Heart right ventricle (tissue), 16 donors: ENCODE data around the gene STARD5. TPM values are rescaled to one million over a fixed set of nuclear protein-coding genes. Genes with fewer than 3 reads are reported as not detected.

Experiments
- ATAC-seq, 8 donors: fragments of 200-7000 bp; cut with Tn5 transposase; one replicate each; pipeline ENCODE4 v1.9.1; 2020; ENCODE audit warnings: mild to moderate bottlenecking in 8 of 8, moderate library complexity in 8 of 8, moderate number of reproducible peaks in 1 of 8
- DNase-seq, 2 donors: peaks; one replicate each; pipeline ENCODE4 v3.0.0-alpha.2; 2020
- H3K27ac ChIP-seq, 10 donors: fragments of 200-600 bp; sonication (generic) in 2 of 10; one replicate each; pipeline versions ENCODE4 v1.5.0 to v1.8.0; 2020 to 2022; ENCODE audit warnings: mild to moderate bottlenecking in 3 of 10
- H3K27me3 ChIP-seq, 7 donors: fragments of 200-600 bp; one replicate each; pipeline ENCODE4 v1.8.0; 2021 to 2022; ENCODE audit warnings: mild to moderate bottlenecking in 2 of 7
- H3K36me3 ChIP-seq, 9 donors: fragments of 200-600 bp; sonication (generic) in 1 of 9; one replicate each; pipeline versions ENCODE4 v1.5.0 to v1.8.0; 2020 to 2022; ENCODE audit warnings: mild to moderate bottlenecking in 2 of 9
- H3K4me1 ChIP-seq, 9 donors: fragments of 200-600 bp; sonication (generic) in 1 of 9; one replicate each; pipeline versions ENCODE4 v1.5.0 to v1.8.0; 2020 to 2022; ENCODE audit warnings: mild to moderate bottlenecking in 4 of 9
- H3K4me3 ChIP-seq, 10 donors: fragments of 200-600 bp; sonication (generic) in 2 of 10; one replicate each; pipeline versions ENCODE4 v1.5.0 to v1.8.0; 2020 to 2022; ENCODE audit warnings: mild to moderate bottlenecking in 7 of 10, moderate library complexity in 2 of 10
- H3K9me3 ChIP-seq, 11 donors: fragments of 200-600 bp in 10 of 11; sonication (generic) in 2 of 11; one replicate each; pipeline versions ENCODE4 v1.5.0 to v1.8.0; 2013 to 2022; ENCODE audit warnings: mild to moderate bottlenecking in 2 of 11, control low read depth in 1 of 11, moderate library complexity in 1 of 11
- WGBS, 2 donors: extraction: QIAGEN DNeasy Blood & Tissue Kit; methylation state at CpG; one replicate each; pipeline ENCODE4 v1.1.7; 2013; ENCODE audit warnings: inconsistent platforms in 1 of 2; 5-methylcytosine and 5-hydroxymethylcytosine counted together
- intact Hi-C, 10 donors: fragments of 100-400 bp; cut with DNase I; formaldehyde crosslinking; loops; one replicate each; pipeline versions ENCODE4 v1.11.1 to v1.14.2; 2022
- polyA plus RNA-seq, 2 donors: library from polyadenylated mRNA; stranded (reverse); fragments of 200-250 nt; gene quantifications; one replicate each; pipeline ENCODE4 v1.2.3, GENCODE V29; 2013
- total RNA-seq, 10 donors: library from RNA; stranded (reverse); fragmentation: NEBNext Ultra II Directional in 3 of 10; extraction: Animal tissue kit (Norgen Biotek cat#: 25700) in 3 of 10; gene quantifications; one replicate each; pipeline versions ENCODE4 v1.2.1 to v1.2.4, GENCODE V29; 2021 to 2023
- TF ChIP-seq, protein P1 (sequence below), 9 donors: fragments of 200-600 bp; sonication (generic) in 2 of 9; IDR thresholded peaks; one replicate each; pipeline versions ENCODE4 v1.5.0 to v1.8.0; 2021 to 2022; ENCODE audit warnings: antibody characterized with exemption in 9 of 9, mild to moderate bottlenecking in 5 of 9, moderate library complexity in 1 of 9
- donor health status: Arrhythmogenic right ventricular cardiomyopathy.
- donor health status: ischemic (EF 13 %, LVEDD 7.1; RV severe dilation, severe dysfunction).
- donor health status: healthy with polysubstance abuse.
- donor health status: DM: no; HTN: yes; CAD: no.
- donor health status: DM: no; HTN: no; CAD: no.
- donor health status: ischemic (EF 25% LVEDD 6.9; RV normal size, moderate dysfunction).
- donor health status: ischemic (EF 25% LVEDD 5.7; RV mildly dilated, moderate dysfunction).
- donor health status: healthy.
- donor health status: DM: yes; HTN: yes; CAD: no.
- donor health status: Ischemic cardiomyopathy.
- donor health status: ischemic (EF 35%, LVEDD 5.7; RV mildly dilated, moderate dysfunction).
- donor health status: nonischemic (EF 11% LVEDD 7.7; RV severe dilation, severe dysfunction).
- donor health status: DM: yes; HTN: yes; CAD: no.
- donor health status: PGD.
- donor health status: ischemic (EF 29% LVEDD 5.4; RV normal size, mild dysfunction).
- donor health status: nonischemic (EF 23%, LVEDD 6.1; RV moderate dilation, normal function).

Gene STARD5
- total and polyA plus RNA-seq, 12 donors = 0.70 to 4.7 (median 1.3) TPM

DNA sequence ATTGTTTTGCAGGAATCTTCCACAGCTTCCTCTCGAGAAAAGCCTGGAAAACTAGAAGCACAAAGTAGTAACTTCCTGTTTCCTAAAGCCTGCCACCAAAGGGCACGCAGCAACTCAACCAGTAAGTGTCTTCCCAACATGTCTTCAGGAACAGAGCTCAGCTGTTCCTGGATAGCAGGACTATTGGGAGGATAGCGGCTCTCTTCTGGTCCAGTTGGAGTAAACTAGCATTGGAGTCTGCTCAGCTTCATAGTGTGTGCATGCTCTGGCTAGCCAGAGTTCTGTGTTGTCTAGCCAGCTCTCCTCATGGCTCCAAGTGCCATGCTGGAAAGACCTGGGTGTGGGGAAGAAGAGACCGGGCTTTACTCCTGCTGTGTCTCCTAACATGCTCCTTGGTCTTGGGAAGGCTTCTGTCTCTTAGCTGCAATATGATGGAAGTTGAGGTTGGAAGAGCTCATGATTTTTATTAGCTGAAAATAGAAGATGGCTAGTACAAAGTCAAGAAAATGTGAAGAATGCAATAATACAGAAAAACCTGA lies 64.1 kb downstream of the STARD5 start:
- Histone ChIP-seq H3K27ac (no peak overlapping the region), H3K9me3 (no peaks in the 10 kb centered on the region), H3K27me3 (peaks cover 0 to 6% (median 0%) of the 10 kb centered on the region in 7 donors), H3K4me3 (no peak overlapping the region), H3K36me3 (no peaks in the 10 kb centered on the region), H3K4me1 (peaks cover 0 to 23% (median 3%) of the 10 kb centered on the region in 9 donors)
- TF ChIP-seq, protein P1, sequence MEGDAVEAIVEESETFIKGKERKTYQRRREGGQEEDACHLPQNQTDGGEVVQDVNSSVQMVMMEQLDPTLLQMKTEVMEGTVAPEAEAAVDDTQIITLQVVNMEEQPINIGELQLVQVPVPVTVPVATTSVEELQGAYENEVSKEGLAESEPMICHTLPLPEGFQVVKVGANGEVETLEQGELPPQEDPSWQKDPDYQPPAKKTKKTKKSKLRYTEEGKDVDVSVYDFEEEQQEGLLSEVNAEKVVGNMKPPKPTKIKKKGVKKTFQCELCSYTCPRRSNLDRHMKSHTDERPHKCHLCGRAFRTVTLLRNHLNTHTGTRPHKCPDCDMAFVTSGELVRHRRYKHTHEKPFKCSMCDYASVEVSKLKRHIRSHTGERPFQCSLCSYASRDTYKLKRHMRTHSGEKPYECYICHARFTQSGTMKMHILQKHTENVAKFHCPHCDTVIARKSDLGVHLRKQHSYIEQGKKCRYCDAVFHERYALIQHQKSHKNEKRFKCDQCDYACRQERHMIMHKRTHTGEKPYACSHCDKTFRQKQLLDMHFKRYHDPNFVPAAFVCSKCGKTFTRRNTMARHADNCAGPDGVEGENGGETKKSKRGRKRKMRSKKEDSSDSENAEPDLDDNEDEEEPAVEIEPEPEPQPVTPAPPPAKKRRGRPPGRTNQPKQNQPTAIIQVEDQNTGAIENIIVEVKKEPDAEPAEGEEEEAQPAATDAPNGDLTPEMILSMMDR (IDR thresholded peaks at IDR 0.05) = no peak
- DNase-seq = no peak
- intact Hi-C loops = loop anchor here in 2 of 10 donors (5.0 to 10.0 kb wide), 2 partner anchors 283 to 805 kb away; no protein-coding TSS in a partner anchor
- 70 to 76% methylated on average over 4 of the region's 4 CpGs for WGBS, 2 donors
- no peak for ATAC-seq

Other genes with a start within 250 kb of the STARD5 start
- gene CFAP161, start 189.9 kb downstream of the STARD5 start, total RNA-seq = 1 to 10 TPM in 3 of 10 donors, under 1 TPM in 7; 0.28 to 1.2 (median 0.83) TPM
- gene CFAP161, start 189.9 kb downstream of the STARD5 start, polyA plus RNA-seq = under 1 TPM; 0.32 to 0.95 TPM
- gene IL16, start 127.3 kb downstream of the STARD5 start, total RNA-seq = 10 to 100 TPM in 1 of 10 donors, 1 to 10 TPM in 9; 3.3 to 13.1 (median 4.1) TPM
- gene IL16, start 127.3 kb downstream of the STARD5 start, polyA plus RNA-seq = 1 to 10 TPM; 4.3 to 4.9 TPM
- not detected for gene TMC3, start 50.1 kb upstream of the STARD5 start, total RNA-seq
- under 1 TPM in 1 of 2 donors, not detected in 1; under 0.01 TPM for gene TMC3, start 50.1 kb upstream of the STARD5 start, polyA plus RNA-seq